Neural cell (in vitro differentiated cells): ENCODE data around the gene MYO3B. TPM values are rescaled to one million over a fixed set of nuclear protein-coding genes. Genes with fewer than 3 reads are reported as not detected.

Source experiments
- H2AFZ ChIP-seq: fragments of 200-600, 300-800 bp; sonication (generic), shearing (Covaris generic); 2 replicates; pipeline ENCODE4 v1.6.0; 2014; ENCODE audit warnings: low read depth, mild to moderate bottlenecking, antibody characterized with exemption, low read length, moderate library complexity
- H3F3A ChIP-seq: fragments of 200-600 bp; shearing (Covaris generic); 2 replicates; pipeline ENCODE4 v1.6.1; 2016; ENCODE audit warnings: mild to moderate bottlenecking, moderate library complexity, mixed read lengths, antibody characterized with exemption, low read length; ENCODE audit not compliant: insufficient read depth, poor library complexity, severe bottlenecking
- H3K27ac ChIP-seq: fragments of 200-600, 300-800 bp; sonication (generic), shearing (Covaris generic); 2 replicates; pipeline ENCODE4 v1.5.1; 2014; ENCODE audit warnings: mild to moderate bottlenecking, low read length, moderate library complexity
- H3K27me3 ChIP-seq: fragments of 300-800, 200-600 bp; sonication (generic), shearing (Covaris generic); 2 replicates; pipeline ENCODE4 v1.6.0; 2014; ENCODE audit warnings: mild to moderate bottlenecking, low read depth, low read length, moderate library complexity; ENCODE audit not compliant: insufficient read depth
- H3K36me3 ChIP-seq: fragments of 300-800, 200-600 bp; sonication (generic), shearing (Covaris generic); 2 replicates; pipeline ENCODE4 v1.5.1; 2014; ENCODE audit warnings: mild to moderate bottlenecking, antibody characterized with exemption, low read length, moderate library complexity; ENCODE audit not compliant: insufficient read depth
- H3K4me2 ChIP-seq: fragments of 300-800, 200-600 bp; sonication (generic), shearing (Covaris generic); 2 replicates; pipeline ENCODE4 v1.6.0; 2014; ENCODE audit warnings: mild to moderate bottlenecking, low read length
- H3K4me3 ChIP-seq: fragments of 300-800, 200-600 bp; sonication (generic), shearing (Covaris generic); 2 replicates; pipeline ENCODE4 v1.5.1; 2014; ENCODE audit warnings: mild to moderate bottlenecking, low read length, moderate library complexity
- H3K79me2 ChIP-seq: fragments of 200-600 bp; shearing (Covaris generic); replicated peaks from 2 replicates; pipeline ENCODE4 v1.6.0; 2014; ENCODE audit warnings: mild to moderate bottlenecking, low read length, moderate library complexity; ENCODE audit not compliant: insufficient read depth
- H3K9ac ChIP-seq: fragments of 300-800, 200-600 bp; sonication (generic), shearing (Covaris generic); 2 replicates; pipeline ENCODE4 v1.6.1; 2016; ENCODE audit warnings: mild to moderate bottlenecking, low read length, mixed read lengths
- H3K9me2 ChIP-seq: fragments of 200-600 bp; shearing (Covaris generic); 2 replicates; pipeline ENCODE4 v1.6.1; 2016; ENCODE audit warnings: mild to moderate bottlenecking, low read length, mixed read lengths; ENCODE audit not compliant: insufficient read depth
- H3K9me3 ChIP-seq: fragments of 200-600, 300-800 bp; sonication (generic), shearing (Covaris generic); 2 replicates; pipeline ENCODE4 v1.6.1; 2016; ENCODE audit warnings: mild to moderate bottlenecking, mixed run types, low read length, moderate library complexity, mixed read lengths
- H4K20me1 ChIP-seq: fragments of 200-600 bp; shearing (Covaris generic); 2 replicates; pipeline ENCODE4 v1.6.1; 2016; ENCODE audit warnings: mild to moderate bottlenecking, mixed run types; ENCODE audit not compliant: insufficient read depth
- EP300 ChIP-seq: fragments of 450-650 bp; conservative IDR thresholded peaks from 2 replicates; pipeline ENCODE4 v1.6.1; 2014; ENCODE audit warnings: antibody characterized with exemption, mild to moderate bottlenecking, moderate library complexity; ENCODE audit not compliant: poor library complexity, severe bottlenecking
- EZH2 ChIP-seq: fragments of 200-600, 300-800 bp; shearing (Covaris generic), sonication (generic); IDR thresholded peaks from 2 replicates; pipeline ENCODE4 v1.6.1; 2014; ENCODE audit warnings: antibody characterized with exemption, low read length, borderline replicate concordance, mild to moderate bottlenecking; ENCODE audit not compliant: insufficient read depth, poor library complexity, severe bottlenecking
- MXI1 ChIP-seq: fragments of 450-650 bp; conservative IDR thresholded peaks from 2 replicates; pipeline ENCODE4 v1.6.1; 2014; ENCODE audit warnings: antibody characterized with exemption, mild to moderate bottlenecking; ENCODE audit not compliant: poor library complexity, severe bottlenecking
- POLR2AphosphoS5 ChIP-seq: IDR thresholded peaks from 2 replicates; pipeline ENCODE4 v1.6.1; 2012
- RAD21 ChIP-seq: fragments of 450-650 bp; conservative IDR thresholded peaks from 2 replicates; pipeline ENCODE4 v1.6.1; 2014; ENCODE audit warnings: antibody characterized with exemption, mild to moderate bottlenecking, moderate library complexity
- SMC3 ChIP-seq: fragments of 450-650 bp; conservative IDR thresholded peaks from 2 replicates; pipeline ENCODE4 v1.6.1; 2014; ENCODE audit warnings: antibody characterized with exemption, mild to moderate bottlenecking, moderate library complexity; ENCODE audit not compliant: poor library complexity
- TAF1 ChIP-seq: IDR thresholded peaks from 2 replicates; pipeline ENCODE4 v1.6.1; 2012; ENCODE audit warnings: low read depth
- polyA plus RNA-seq: library from polyadenylated mRNA; depleted of rRNA; stranded (reverse); fragments of >200 nt; gene quantifications from 2 replicates; pipeline ENCODE4 v1.2.3, GENCODE V29; 2014
- TF ChIP-seq, protein P1 (sequence below): IDR thresholded peaks from 2 replicates; pipeline ENCODE4 v1.6.1; 2012; ENCODE audit warnings: borderline replicate concordance
- TF ChIP-seq, protein P2 (sequence below): fragments of 450-650 bp; IDR thresholded peaks from 2 replicates; pipeline ENCODE4 v1.5.1; 2014; ENCODE audit warnings: antibody characterized with exemption, mild to moderate bottlenecking, moderate library complexity; ENCODE audit not compliant: poor library complexity, severe bottlenecking

Gene MYO3B
- polyA plus RNA-seq, 1 donor from 2014 or later: 0.11 TPM

DNA sequence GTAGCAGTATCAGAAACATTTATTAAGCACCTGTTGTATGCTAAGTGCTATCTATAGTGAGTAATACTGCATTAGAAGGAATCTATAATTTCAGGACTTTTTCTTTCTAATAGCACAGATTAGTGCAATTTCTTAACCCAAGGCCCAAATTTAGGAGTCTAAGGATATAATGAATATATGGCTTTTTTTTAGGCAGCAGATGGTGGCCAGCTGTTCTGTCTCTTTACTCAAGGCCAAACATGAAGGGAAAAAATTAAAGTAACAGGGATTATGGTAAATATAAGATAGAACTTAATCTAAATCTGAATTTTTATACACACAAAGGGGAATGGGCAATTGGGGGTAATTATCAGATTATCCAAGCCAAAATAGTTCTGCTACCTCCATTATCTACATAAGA is 306.6 kb downstream of the MYO3B start:
- H3K27me3 ChIP-seq: no peaks in the 10 kb centered on the region
- H4K20me1 ChIP-seq: no peaks in the 10 kb centered on the region
- no peaks in the 10 kb centered on the region for H3K79me2 ChIP-seq
- TF ChIP-seq EP300 (no peak), POLR2AphosphoS5 (no peak), SMC3 (no peak)
- TF ChIP-seq, protein P1, sequence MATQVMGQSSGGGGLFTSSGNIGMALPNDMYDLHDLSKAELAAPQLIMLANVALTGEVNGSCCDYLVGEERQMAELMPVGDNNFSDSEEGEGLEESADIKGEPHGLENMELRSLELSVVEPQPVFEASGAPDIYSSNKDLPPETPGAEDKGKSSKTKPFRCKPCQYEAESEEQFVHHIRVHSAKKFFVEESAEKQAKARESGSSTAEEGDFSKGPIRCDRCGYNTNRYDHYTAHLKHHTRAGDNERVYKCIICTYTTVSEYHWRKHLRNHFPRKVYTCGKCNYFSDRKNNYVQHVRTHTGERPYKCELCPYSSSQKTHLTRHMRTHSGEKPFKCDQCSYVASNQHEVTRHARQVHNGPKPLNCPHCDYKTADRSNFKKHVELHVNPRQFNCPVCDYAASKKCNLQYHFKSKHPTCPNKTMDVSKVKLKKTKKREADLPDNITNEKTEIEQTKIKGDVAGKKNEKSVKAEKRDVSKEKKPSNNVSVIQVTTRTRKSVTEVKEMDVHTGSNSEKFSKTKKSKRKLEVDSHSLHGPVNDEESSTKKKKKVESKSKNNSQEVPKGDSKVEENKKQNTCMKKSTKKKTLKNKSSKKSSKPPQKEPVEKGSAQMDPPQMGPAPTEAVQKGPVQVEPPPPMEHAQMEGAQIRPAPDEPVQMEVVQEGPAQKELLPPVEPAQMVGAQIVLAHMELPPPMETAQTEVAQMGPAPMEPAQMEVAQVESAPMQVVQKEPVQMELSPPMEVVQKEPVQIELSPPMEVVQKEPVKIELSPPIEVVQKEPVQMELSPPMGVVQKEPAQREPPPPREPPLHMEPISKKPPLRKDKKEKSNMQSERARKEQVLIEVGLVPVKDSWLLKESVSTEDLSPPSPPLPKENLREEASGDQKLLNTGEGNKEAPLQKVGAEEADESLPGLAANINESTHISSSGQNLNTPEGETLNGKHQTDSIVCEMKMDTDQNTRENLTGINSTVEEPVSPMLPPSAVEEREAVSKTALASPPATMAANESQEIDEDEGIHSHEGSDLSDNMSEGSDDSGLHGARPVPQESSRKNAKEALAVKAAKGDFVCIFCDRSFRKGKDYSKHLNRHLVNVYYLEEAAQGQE: no peak
- no peak overlapping the region for H2AFZ ChIP-seq
- no peak overlapping the region for H3K27ac ChIP-seq
- H3K9me3 ChIP-seq: no peaks in the 10 kb centered on the region
- H3K4me3 ChIP-seq: no peak overlapping the region
- H3F3A ChIP-seq: no peaks in the 10 kb centered on the region
- no peaks in the 10 kb centered on the region for H3K36me3 ChIP-seq
- no peak overlapping the region for H3K4me2 ChIP-seq
- no peaks in the 10 kb centered on the region for H3K9me2 ChIP-seq
- no peak overlapping the region for H3K9ac ChIP-seq

DNA sequence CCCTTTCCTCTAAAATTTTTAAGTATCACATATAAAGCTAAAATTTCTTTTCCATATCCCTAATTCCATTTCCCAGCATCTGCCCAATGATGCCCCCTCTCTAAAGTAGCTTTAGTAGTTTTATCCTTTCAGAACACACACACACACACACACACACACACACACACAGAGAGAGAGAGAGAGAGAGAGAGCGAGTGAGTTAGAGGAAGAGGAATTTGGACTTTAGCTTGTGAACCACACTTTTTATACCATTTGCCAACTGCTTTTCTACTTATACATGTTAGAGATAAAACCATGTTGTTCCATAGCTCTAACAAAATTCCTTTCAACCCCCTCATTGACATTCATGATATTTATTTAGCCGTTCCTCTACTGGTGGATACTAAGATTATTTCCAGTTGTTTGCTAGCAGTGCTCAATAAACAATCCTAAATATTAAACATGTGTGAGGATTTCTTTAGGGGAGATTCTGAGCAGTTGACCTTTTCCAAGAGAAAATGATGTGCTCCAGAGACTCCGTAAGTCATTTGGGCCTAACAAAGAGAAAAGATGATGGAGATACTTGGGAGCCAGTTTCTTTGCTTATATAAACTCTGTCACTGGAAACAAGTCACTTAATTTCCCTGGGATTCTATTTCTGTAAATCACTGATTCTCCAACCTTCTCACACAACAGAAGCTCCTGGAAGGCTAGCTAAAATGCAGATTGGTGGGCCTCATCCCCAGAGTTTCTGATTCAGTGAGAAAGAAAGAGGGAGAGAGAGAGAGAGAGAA is 307.5 kb downstream of the MYO3B start:
- TF ChIP-seq POLR2AphosphoS5: no peak
- no peak for TF ChIP-seq MXI1
- no peak for TF ChIP-seq EP300
- TF ChIP-seq, protein P1: no peak
- no peak for TF ChIP-seq RAD21
- TF ChIP-seq SMC3: no peak
- no peak for TF ChIP-seq TAF1
- TF ChIP-seq, protein P2, sequence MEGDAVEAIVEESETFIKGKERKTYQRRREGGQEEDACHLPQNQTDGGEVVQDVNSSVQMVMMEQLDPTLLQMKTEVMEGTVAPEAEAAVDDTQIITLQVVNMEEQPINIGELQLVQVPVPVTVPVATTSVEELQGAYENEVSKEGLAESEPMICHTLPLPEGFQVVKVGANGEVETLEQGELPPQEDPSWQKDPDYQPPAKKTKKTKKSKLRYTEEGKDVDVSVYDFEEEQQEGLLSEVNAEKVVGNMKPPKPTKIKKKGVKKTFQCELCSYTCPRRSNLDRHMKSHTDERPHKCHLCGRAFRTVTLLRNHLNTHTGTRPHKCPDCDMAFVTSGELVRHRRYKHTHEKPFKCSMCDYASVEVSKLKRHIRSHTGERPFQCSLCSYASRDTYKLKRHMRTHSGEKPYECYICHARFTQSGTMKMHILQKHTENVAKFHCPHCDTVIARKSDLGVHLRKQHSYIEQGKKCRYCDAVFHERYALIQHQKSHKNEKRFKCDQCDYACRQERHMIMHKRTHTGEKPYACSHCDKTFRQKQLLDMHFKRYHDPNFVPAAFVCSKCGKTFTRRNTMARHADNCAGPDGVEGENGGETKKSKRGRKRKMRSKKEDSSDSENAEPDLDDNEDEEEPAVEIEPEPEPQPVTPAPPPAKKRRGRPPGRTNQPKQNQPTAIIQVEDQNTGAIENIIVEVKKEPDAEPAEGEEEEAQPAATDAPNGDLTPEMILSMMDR: no peak
- no peak for TF ChIP-seq EZH2
- Histone ChIP-seq H3K9ac (no peak overlapping the region), H3K9me3 (no peaks in the 10 kb centered on the region), H4K20me1 (no peaks in the 10 kb centered on the region), H2AFZ (no peak overlapping the region), H3K4me3 (no peak overlapping the region), H3K4me2 (no peak overlapping the region), H3K27me3 (no peaks in the 10 kb centered on the region), H3K27ac (no peak overlapping the region), H3F3A (no peaks in the 10 kb centered on the region), H3K36me3 (no peaks in the 10 kb centered on the region), H3K79me2 (no peaks in the 10 kb centered on the region), H3K9me2 (no peaks in the 10 kb centered on the region)
